Prostate gland (tissue), 2 donors: ENCODE results near the gene KNL1.

Experiments
- CTCF ChIP-seq, 4 experiments: fragments of 200-600 bp in 2 of 4; fragments of 450-650 bp in 2 of 4; sonication (generic) in 2 of 4; IDR thresholded peaks; 1 replicate in 3 of 4; 2 replicates in 1 of 4; pipeline ENCODE4 v1.5.1; 2016 to 2019; ENCODE audit warnings: antibody characterized with exemption in 4 of 4, mild to moderate bottlenecking in 2 of 4, moderate library complexity in 2 of 4
- POLR2A ChIP-seq: fragments of 450-650 bp; IDR thresholded peaks from one replicate; pipeline ENCODE4 v1.6.1; 2016; ENCODE audit warnings: antibody characterized with exemption, mild to moderate bottlenecking
- POLR2AphosphoS5 ChIP-seq: sonication (generic); formaldehyde crosslinking; IDR thresholded peaks from one replicate; pipeline ENCODE4 v1.6.1; 2017; ENCODE audit warnings: antibody characterized with exemption

DNA sequence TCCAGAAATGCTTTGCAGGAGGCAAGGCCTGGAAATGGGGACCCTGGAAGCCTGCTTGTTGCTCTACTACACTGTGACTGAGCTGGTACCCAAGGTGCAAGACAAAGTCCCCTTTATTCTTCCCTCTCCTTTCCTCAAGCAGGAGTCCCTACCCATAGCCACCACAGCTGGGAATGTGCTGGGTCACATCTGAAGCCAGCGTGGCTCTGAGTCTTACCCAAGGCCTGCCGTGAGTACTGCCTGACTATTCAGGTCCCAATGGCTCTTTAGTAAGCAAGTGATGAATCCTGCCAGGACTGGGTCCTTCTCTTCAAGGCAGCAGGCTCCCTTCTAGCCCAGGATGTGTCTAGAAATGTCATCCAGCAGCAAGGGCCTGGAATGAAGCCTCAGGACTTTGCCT, 91.3 kb downstream of the KNL1 start:
- no peak for TF ChIP-seq CTCF (IDR thresholded peaks at IDR 0.05)
- no peak for TF ChIP-seq POLR2A
- TF ChIP-seq POLR2AphosphoS5: no peak
